GM23338 (cell line): ENCODE measurements around the gene MINK1. TPM values are rescaled to one million over a fixed set of nuclear protein-coding genes. Genes with fewer than 3 reads are reported as not detected.
"Not testable (repeated sequence)": the region's sequence is repeated elsewhere in the genome, so short reads cannot be mapped to it uniquely, and the experiment has no call there.

ENCODE experiments used
- ATAC-seq: fragments of 200-7000 bp; cut with Tn5 transposase; 3 replicates; pipeline ENCODE4 v1.9.1; 2020
- DNase-seq: peaks from one replicate; pipeline ENCODE4 v3.0.0-alpha.2; 2015; ENCODE audit warnings: low spot score
- H2AFZ ChIP-seq: fragments of 200-600 bp; sonication (generic); 2 replicates; pipeline ENCODE4 v1.8.0; 2016; ENCODE audit warnings: antibody characterized with exemption, mild to moderate bottlenecking, moderate library complexity
- H3F3A ChIP-seq: fragments of 200-600 bp; sonication (generic); replicated peaks from 2 replicates; pipeline ENCODE4 v1.8.0; 2017; ENCODE audit warnings: antibody characterized with exemption, mixed run types, low read depth
- H3K27ac ChIP-seq: fragments of 200-600 bp; sonication (generic); 2 replicates; pipeline ENCODE4 v1.6.1; 2016; ENCODE audit warnings: low read depth
- H3K27me3 ChIP-seq: fragments of 200-600 bp; sonication (generic); 2 replicates; pipeline ENCODE4 v1.8.0; 2016; ENCODE audit warnings: mild to moderate bottlenecking, mixed run types, moderate library complexity; ENCODE audit not compliant: insufficient read depth
- H3K36me3 ChIP-seq: fragments of 200-600 bp; sonication (generic); 2 replicates; pipeline ENCODE4 v1.8.0; 2016; ENCODE audit warnings: mild to moderate bottlenecking; ENCODE audit not compliant: insufficient read depth
- H3K4me1 ChIP-seq: fragments of 200-600 bp; sonication (generic); 2 replicates; pipeline ENCODE4 v1.8.0; 2016; ENCODE audit warnings: mild to moderate bottlenecking, moderate library complexity; ENCODE audit not compliant: insufficient read depth
- H3K4me2 ChIP-seq: fragments of 200-600 bp; sonication (generic); 2 replicates; pipeline ENCODE4 v1.7.1; 2017; ENCODE audit warnings: mixed run types
- H3K4me3 ChIP-seq: fragments of 200-600 bp; sonication (generic); 2 replicates; pipeline ENCODE4 v1.6.1; 2016; ENCODE audit warnings: mixed run types
- H3K79me2 ChIP-seq: fragments of 200-600 bp; sonication (generic); replicated peaks from 2 replicates; pipeline ENCODE4 v1.8.0; 2017; ENCODE audit warnings: mild to moderate bottlenecking; ENCODE audit not compliant: insufficient read depth
- H3K9me2 ChIP-seq: fragments of 200-600 bp; sonication (generic); 2 replicates; pipeline ENCODE4 v1.8.0; 2017; ENCODE audit not compliant: insufficient read depth
- H4K20me1 ChIP-seq: fragments of 200-600 bp; sonication (generic); replicated peaks from 2 replicates; pipeline ENCODE4 v1.8.0; 2017; ENCODE audit warnings: mild to moderate bottlenecking; ENCODE audit not compliant: insufficient read depth
- H3K27ac Mint-ChIP-seq: 2 replicates; pipeline ENCODE4 v1.8.0; 2020; ENCODE audit warnings: inconsistent platforms, mild to moderate bottlenecking, moderate library complexity, mixed read lengths
- H3K27me3 Mint-ChIP-seq: 3 replicates; pipeline ENCODE4 v1.8.0; 2022; ENCODE audit warnings: low read depth, mild to moderate bottlenecking, moderate library complexity, mixed read lengths, inconsistent platforms; ENCODE audit not compliant: insufficient read depth, poor library complexity
- H3K36me3 Mint-ChIP-seq: 3 replicates; pipeline ENCODE4 v1.8.0; 2021; ENCODE audit warnings: low read depth, mild to moderate bottlenecking, inconsistent platforms, moderate library complexity, mixed read lengths
- H3K4me1 Mint-ChIP-seq: 3 replicates; pipeline ENCODE4 v1.8.0; 2020; ENCODE audit warnings: mild to moderate bottlenecking, inconsistent platforms, mixed read lengths
- H3K4me3 Mint-ChIP-seq: 3 replicates; pipeline ENCODE4 v1.8.0; 2021; ENCODE audit warnings: moderate library complexity, mild to moderate bottlenecking, inconsistent platforms, mixed read lengths
- H3K9me3 Mint-ChIP-seq: 3 replicates; pipeline ENCODE4 v1.8.0; 2020; ENCODE audit warnings: moderate library complexity, mild to moderate bottlenecking, inconsistent platforms, mixed read lengths
- ETS1 ChIP-seq: IDR thresholded peaks from 2 replicates; pipeline ENCODE4 v1.6.1; 2016; ENCODE audit warnings: antibody characterized with exemption
- EZH2 ChIP-seq: fragments of 200-600 bp; sonication (generic); IDR thresholded peaks from one replicate; pipeline ENCODE4 v1.8.0; 2017; ENCODE audit warnings: antibody characterized with exemption, mild to moderate bottlenecking, low read depth; ENCODE audit not compliant: unreplicated experiment
- NANOG ChIP-seq: IDR thresholded peaks from 2 replicates; pipeline ENCODE4 v1.6.1; 2016; ENCODE audit warnings: antibody characterized with exemption, borderline replicate concordance
- REST ChIP-seq: IDR thresholded peaks from one replicate; pipeline ENCODE4 v1.6.1; 2018; ENCODE audit warnings: antibody characterized with exemption; ENCODE audit not compliant: unreplicated experiment
- ZNF331 ChIP-seq: fragments of 250-450 bp; sonication (Bioruptor Pico); IDR thresholded peaks from 2 replicates; pipeline ENCODE4 v1.5.0; 2020; ENCODE audit warnings: low read depth, mild to moderate bottlenecking, moderate library complexity
- polyA plus RNA-seq: library from polyadenylated mRNA; unstranded; fragments of >200 nt; fragmentation: Nextera tagmentation; extraction: Ambion mirVana; gene quantifications from 2 replicates; pipeline ENCODE4 v1.2.1, GENCODE V29; 2016
- total RNA-seq: library from RNA; depleted of rRNA; stranded (reverse); fragments of >200 nt; shearing (Covaris generic); gene quantifications from 2 replicates; pipeline ENCODE4 v1.2.3, GENCODE V29; 2014

The MINK1 gene
- total and polyA plus RNA-seq, 2 experiments from 2014 or later: 17.3 to 54.9 TPM

GRCh38 chr17:4867535-4867934, 34.4 kb downstream of the MINK1 start:
- not testable (repeated sequence) for H3F3A ChIP-seq, H3K9me3 Mint-ChIP-seq, H2AFZ ChIP-seq, H3K27ac ChIP-seq, H3K4me2 ChIP-seq, H3K36me3 ChIP-seq, DNase-seq, H3K27ac Mint-ChIP-seq, H3K4me1 ChIP-seq, ATAC-seq, H3K27me3 ChIP-seq, H3K27me3 Mint-ChIP-seq, H3K4me3 ChIP-seq, H4K20me1 ChIP-seq, H3K9me2 ChIP-seq, H3K4me1 Mint-ChIP-seq, H3K36me3 Mint-ChIP-seq, H3K4me3 Mint-ChIP-seq
- H3K79me2 ChIP-seq: 0 out of 2 replicates have a peak, but pooled peaks cover 13% of the 10 kb centered on the region

GRCh38 chr17:4869058-4869998, 36.2 kb downstream of the MINK1 start:
- H3K36me3 Mint-ChIP-seq, H3K9me2 ChIP-seq, H2AFZ ChIP-seq, H3F3A ChIP-seq, H3K4me1 Mint-ChIP-seq, H3K27me3 Mint-ChIP-seq, H3K27ac Mint-ChIP-seq, H3K36me3 ChIP-seq, H3K27me3 ChIP-seq, H3K4me2 ChIP-seq, DNase-seq, H3K27ac ChIP-seq, H4K20me1 ChIP-seq, H3K4me3 ChIP-seq, H3K4me3 Mint-ChIP-seq, H3K4me1 ChIP-seq, H3K79me2 ChIP-seq, H3K9me3 Mint-ChIP-seq, ATAC-seq: not testable (repeated sequence)

GRCh38 chr17:4870855-4871254, 37.7 kb downstream of the MINK1 start:
- ATAC-seq (no peak), DNase-seq (no peak)
- Histone ChIP-seq H3K36me3 (no peaks in the 10 kb centered on the region), H3K79me2 (0 out of 2 replicates have a peak, but pooled peaks cover 4% of the 10 kb centered on the region), H3K27me3 (no peaks in the 10 kb centered on the region), H2AFZ (no peak overlapping the region), H3K9me2 (no peaks in the 10 kb centered on the region), H3K4me3 (no peak overlapping the region), H4K20me1 (no peaks in the 10 kb centered on the region; the same call in 1 of the 2 replicates), H3F3A (0 out of 2 replicates have a peak, but pooled peaks cover 6% of the 10 kb centered on the region), H3K4me2 (no peak overlapping the region), H3K27ac (no peak overlapping the region), H3K4me1 (peaks cover 3% of the 10 kb centered on the region; the same call in 1 of the 2 replicates)
- Mint-ChIP-seq H3K4me3 (no peak overlapping the region), H3K4me1 (peaks cover 6% of the 10 kb centered on the region), H3K27me3 (peaks cover 4% of the 10 kb centered on the region), H3K36me3 (peaks cover 2% of the 10 kb centered on the region; the same call in 2 of the 3 replicates), H3K9me3 (no peaks in the 10 kb centered on the region), H3K27ac (no peak overlapping the region)
- no peak for TF ChIP-seq REST
- no peak for TF ChIP-seq ZNF331 (CRISPR knock-in tag)
- no peak for TF ChIP-seq NANOG
- no peak for TF ChIP-seq EZH2
- TF ChIP-seq ETS1: no peak
